Transverse colon (tissue), 4 donors: Measurements from ENCODE around the gene RBM27. TPM values are rescaled to one million over a fixed set of nuclear protein-coding genes. Genes with fewer than 3 reads are reported as not detected.

Source experiments
- DNase-seq: peaks from one replicate; pipeline ENCODE4 v3.0.0-alpha.2; 2019
- H3K27ac ChIP-seq, 4 donors: fragments of 200-600 bp; sonication (generic); 2 replicates each; pipeline ENCODE4 v1.5.1; 2016 to 2018; ENCODE audit warnings: inconsistent platforms in 4 of 4
- H3K27me3 ChIP-seq: fragments of 200-600 bp; sonication (generic); 2 replicates; pipeline ENCODE4 v1.5.1; 2017; ENCODE audit warnings: inconsistent platforms
- H3K36me3 ChIP-seq, 4 donors: fragments of 200-600 bp; sonication (generic); 2 replicates each; pipeline ENCODE4 v1.5.1; 2017 to 2019; ENCODE audit warnings: inconsistent platforms in 4 of 4
- H3K4me1 ChIP-seq, 4 donors: fragments of 200-600 bp; sonication (generic); 2 replicates each; pipeline ENCODE4 v1.5.1; 2017 to 2020; ENCODE audit warnings: inconsistent platforms in 4 of 4
- H3K4me3 ChIP-seq, 4 donors: fragments of 200-600 bp; sonication (generic); 1 replicate in 1 of 4; 2 replicates in 3 of 4; pipeline versions ENCODE4 v1.5.1 to v1.6.1; 2017 to 2019; ENCODE audit warnings: inconsistent platforms in 4 of 4
- H3K9me3 ChIP-seq, 2 donors: fragments of 200-600 bp; sonication (generic); 2 replicates each; pipeline ENCODE4 v1.5.1; 2017 to 2019; ENCODE audit warnings: inconsistent platforms in 2 of 2
- CTCF ChIP-seq, 5 experiments: fragments of 200-600 bp in 3 of 5; fragments of 450-650 bp in 2 of 5; sonication (generic) in 3 of 5; IDR thresholded peaks; 1 replicate in 2 of 5; 2 replicates in 3 of 5; pipeline ENCODE4 v1.5.1; 2016 to 2017; ENCODE audit warnings: antibody characterized with exemption in 5 of 5, inconsistent platforms in 3 of 5, mild to moderate bottlenecking in 2 of 5, moderate library complexity in 1 of 5
- EP300 ChIP-seq: sonication (generic); formaldehyde crosslinking; IDR thresholded peaks from one replicate; pipeline ENCODE4 v1.6.1; 2017; ENCODE audit warnings: antibody characterized with exemption, low read depth
- POLR2A ChIP-seq: fragments of 450-650 bp; IDR thresholded peaks from one replicate; pipeline ENCODE4 v1.6.1; 2016; ENCODE audit warnings: antibody characterized with exemption, mild to moderate bottlenecking, moderate library complexity
- POLR2AphosphoS5 ChIP-seq, 3 donors: sonication (generic); formaldehyde crosslinking; IDR thresholded peaks; one replicate each; pipeline ENCODE4 v1.6.1; 2016; ENCODE audit warnings: antibody characterized with exemption in 3 of 3
- WGBS, 2 donors: methylation state at CpG; one replicate each; pipeline ENCODE4 v1.1.5; 2018; ENCODE audit warnings: low coverage in 1 of 2; 5-methylcytosine and 5-hydroxymethylcytosine counted together
- in situ Hi-C, 4 donors: fragments of 200-750 bp; cut with MboI; loops; one replicate each; pipeline versions ENCODE4 v1.15.0 to v1.15.1; 2017; ENCODE audit warnings: low sequenced_read_pairs in 3 of 4, low pct_ligation_motif_present in 1 of 4, low pct_unique_long_range_greater_than_20kb in 1 of 4
- intact Hi-C: fragments of 100-400 bp; cut with DNase I; formaldehyde crosslinking; loops from one replicate; pipeline ENCODE4 v1.15.1; 2023; ENCODE audit warnings: low total_unique reads
- total RNA-seq, 4 donors: library from RNA; depleted of rRNA; stranded (reverse); fragments of >200 nt; gene quantifications; one replicate each; pipeline ENCODE4 v1.1.0, GENCODE V29; 2016

Gene RBM27
- total RNA-seq, 4 donors from 2014 or later, result 6.0 to 21.6 (median 14.9) TPM

DNA sequence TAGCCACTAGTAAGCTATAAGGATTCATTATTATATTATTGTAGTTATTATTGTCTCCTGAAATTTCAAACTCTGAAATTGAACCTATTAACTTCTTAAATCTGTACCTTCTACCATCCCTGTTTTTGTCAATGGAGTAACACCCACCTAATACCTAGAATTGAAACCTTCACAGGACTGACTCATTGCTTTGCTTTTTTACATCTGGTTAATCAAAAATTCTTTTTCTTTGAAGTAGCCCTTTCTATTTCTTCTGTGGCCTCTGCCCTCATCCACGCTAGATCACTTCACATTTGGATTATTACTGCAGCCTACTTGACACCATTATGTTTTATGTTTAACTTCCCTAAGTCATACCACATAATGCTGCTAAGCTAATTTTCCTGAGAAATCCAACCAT is 35.6 kb downstream of the RBM27 start:
- no peak for TF ChIP-seq POLR2A
- no peak for TF ChIP-seq EP300
- no peak for TF ChIP-seq CTCF (IDR thresholded peaks at IDR 0.05)
- no peak for TF ChIP-seq POLR2AphosphoS5 (IDR thresholded peaks at IDR 0.05)
- no peak overlapping the region for H3K4me3 ChIP-seq
- H3K4me1 ChIP-seq, result no peaks in the 10 kb centered on the region
- no peak overlapping the region for H3K27ac ChIP-seq
- no peaks in the 10 kb centered on the region for H3K9me3 ChIP-seq
- DNase-seq, result no peak
- no peaks in the 10 kb centered on the region for H3K27me3 ChIP-seq
- in situ Hi-C loops (no loop called here), intact Hi-C loops (no loop called here)
- peaks cover 0 to 42% (median 13%) of the 10 kb centered on the region in 4 donors for H3K36me3 ChIP-seq
- WGBS, 2 donors, result 41 to 73% methylated on average over 1 of the region's 1 CpG

DNA sequence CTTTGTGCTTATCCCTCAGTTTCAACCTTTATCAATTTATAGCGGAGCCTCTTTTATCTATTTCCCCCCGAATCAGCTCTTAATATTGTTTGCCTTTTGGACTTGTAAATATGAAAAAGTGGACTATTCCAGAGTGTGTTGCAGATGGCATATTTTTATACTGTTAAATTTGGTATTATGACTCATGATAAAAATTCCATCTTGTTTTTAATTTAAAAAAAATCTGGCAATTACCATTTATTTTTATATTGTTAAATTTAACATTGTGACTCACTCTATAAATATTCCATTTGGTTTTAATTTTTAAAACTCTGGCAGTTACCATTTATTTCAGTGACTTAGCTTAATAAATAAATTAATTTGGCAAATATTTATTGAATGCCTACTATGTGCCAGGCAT is 37.5 kb downstream of the RBM27 start:
- Histone ChIP-seq H3K27ac (no peak overlapping the region), H3K27me3 (no peaks in the 10 kb centered on the region), H3K4me1 (no peaks in the 10 kb centered on the region), H3K36me3 (peaks cover 0 to 30% (median 11%) of the 10 kb centered on the region in 4 donors), H3K9me3 (no peaks in the 10 kb centered on the region), H3K4me3 (no peak overlapping the region)
- intact Hi-C loops (no loop called here), in situ Hi-C loops (no loop called here)
- TF ChIP-seq CTCF (IDR thresholded peaks at IDR 0.05) (no peak), POLR2A (no peak), EP300 (no peak), POLR2AphosphoS5 (IDR thresholded peaks at IDR 0.05) (no peak)
- 92 to 96% methylated on average over 2 of the region's 2 CpGs for WGBS, 2 donors
- no peak for DNase-seq

DNA sequence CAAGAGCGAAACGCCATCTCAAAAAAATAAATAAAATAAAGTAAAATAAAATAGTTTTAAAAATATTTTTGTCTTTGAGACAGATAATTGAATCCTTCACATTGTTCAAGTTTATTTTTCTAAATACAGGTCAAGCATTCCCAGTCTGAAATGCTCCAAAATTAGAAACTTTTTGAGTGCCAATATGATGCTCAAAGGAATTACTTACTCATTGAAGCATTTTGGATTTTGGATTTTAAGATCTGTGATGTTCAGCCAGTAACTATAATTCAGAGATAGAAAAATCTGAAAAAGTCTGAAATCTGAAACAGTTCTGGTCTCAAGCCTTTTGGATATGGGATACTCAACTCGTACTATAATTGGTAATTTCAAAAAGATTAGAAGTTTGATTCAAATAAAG is 39.8 kb downstream of the RBM27 start:
- H3K27me3 ChIP-seq, result no peaks in the 10 kb centered on the region
- in situ Hi-C loops (no loop called here), intact Hi-C loops (no loop called here)
- H3K9me3 ChIP-seq, result no peaks in the 10 kb centered on the region
- H3K27ac ChIP-seq, result no peak overlapping the region
- H3K4me1 ChIP-seq, result no peaks in the 10 kb centered on the region
- H3K4me3 ChIP-seq, result no peak overlapping the region
- 90 to 93% methylated on average over 3 of the region's 3 CpGs for WGBS, 2 donors
- DNase-seq, result no peak
- H3K36me3 ChIP-seq, result peaks cover 0 to 12% (median 4%) of the 10 kb centered on the region in 4 donors
- TF ChIP-seq POLR2AphosphoS5 (IDR thresholded peaks at IDR 0.05) (no peak), POLR2A (no peak), CTCF (IDR thresholded peaks at IDR 0.05) (no peak), EP300 (no peak)

- Histone ChIP-seq H3K9me3 (no peaks in the 10 kb centered on the region), H3K36me3 (peaks cover 0 to 17% (median 7%) of the 10 kb centered on the region in 4 donors), H3K4me1 (no peaks in the 10 kb centered on the region), H3K4me3 (no peak overlapping the region), H3K27me3 (no peaks in the 10 kb centered on the region), H3K27ac (no peak overlapping the region)
- intact Hi-C loops (no loop called here), in situ Hi-C loops (no loop called here)
- TF ChIP-seq POLR2A, result no peak
- no peak for TF ChIP-seq CTCF (IDR thresholded peaks at IDR 0.05)
- no peak for TF ChIP-seq POLR2AphosphoS5 (IDR thresholded peaks at IDR 0.05)
- no peak for TF ChIP-seq EP300
- no peak for DNase-seq
- 90 to 95% methylated on average over 4 to 5 of the region's 5 CpGs for WGBS, 2 donors
These were observed 45.2 kb downstream of the RBM27 start for GRCh38 chr5:146248561-146248960.
